PC-9 (cell line): ENCODE measurements around the gene MYOF. TPM values are rescaled to one million over a fixed set of nuclear protein-coding genes. Genes with fewer than 3 reads are reported as not detected.
A peak's percentile ranks its signal among the peaks of the same experiment; 100 is the strongest.

ENCODE experiments used
- BruUV-seq: library from RNA; stranded (reverse); fragments of 400-500 nt; replicated peaks from 2 replicates; lab custom pipeline; 2021; lab: Mats Ljungman, UMichigan
- CTCF ChIA-PET: fragments of 300-600 bp; sonication (Branson Sonifier 250); formaldehyde crosslinking; loops from one replicate; lab custom pipeline; 2022; ENCODE audit warnings: antibody characterized with exemption; lab: Charles Lee
- POLR2A ChIA-PET: fragments of 300-600 bp; sonication (Branson Sonifier 250); formaldehyde crosslinking; loops from one replicate; lab custom pipeline; 2022; ENCODE audit warnings: antibody characterized with exemption; ENCODE audit not compliant: unreplicated experiment; lab: Charles Lee
- DNase-seq, 2 experiments: peaks; one replicate each; pipeline versions ENCODE4 v3.0.0 to v3.0.0-alpha.2; 2015 to 2022; ENCODE audit warnings: mixed read lengths in 1 of 2
- H2AFZ ChIP-seq: fragments of 200-600 bp; sonication (generic); 2 replicates; pipeline ENCODE4 v1.8.1; 2017; ENCODE audit warnings: antibody characterized with exemption
- H3F3A ChIP-seq: fragments of 200-600 bp; sonication (generic); 2 replicates; pipeline ENCODE4 v1.8.1; 2017; ENCODE audit warnings: antibody characterized with exemption, mild to moderate bottlenecking, low read depth; ENCODE audit not compliant: insufficient read depth
- H3K27ac ChIP-seq: fragments of 200-600 bp; sonication (generic); 2 replicates; pipeline ENCODE4 v1.6.1; 2016; ENCODE audit warnings: mixed run types
- H3K27me3 ChIP-seq: fragments of 200-600 bp; sonication (generic); 2 replicates; pipeline ENCODE4 v1.6.1; 2016; ENCODE audit warnings: low read depth, mixed run types; ENCODE audit not compliant: insufficient read depth
- H3K36me3 ChIP-seq: fragments of 200-600 bp; sonication (generic); 2 replicates; pipeline ENCODE4 v1.6.1; 2016; ENCODE audit warnings: low read depth, mixed run types
- H3K4me1 ChIP-seq: fragments of 200-600 bp; sonication (generic); replicated peaks from 2 replicates; pipeline ENCODE4 v1.6.1; 2016; ENCODE audit warnings: mixed run types; ENCODE audit not compliant: insufficient read depth
- H3K4me2 ChIP-seq: fragments of 200-600 bp; sonication (generic); 2 replicates; pipeline ENCODE4 v1.6.1; 2017; ENCODE audit warnings: mixed run types
- H3K4me3 ChIP-seq: fragments of 200-600 bp; sonication (generic); 2 replicates; pipeline ENCODE4 v1.6.1; 2016; ENCODE audit warnings: mixed run types
- H3K79me2 ChIP-seq: fragments of 200-600 bp; sonication (generic); 2 replicates; pipeline ENCODE4 v1.6.1; 2017; ENCODE audit warnings: low read depth, mixed run types
- H3K9me2 ChIP-seq: fragments of 200-600 bp; sonication (generic); 2 replicates; pipeline ENCODE4 v1.8.1; 2017; ENCODE audit warnings: mild to moderate bottlenecking; ENCODE audit not compliant: insufficient read depth
- H3K9me3 ChIP-seq: fragments of 200-600 bp; sonication (generic); 2 replicates; pipeline ENCODE4 v1.8.1; 2016; ENCODE audit warnings: low read depth; ENCODE audit not compliant: insufficient read depth
- H4K20me1 ChIP-seq: fragments of 200-600 bp; sonication (generic); 2 replicates; pipeline ENCODE4 v1.8.1; 2017; ENCODE audit not compliant: insufficient read depth
- EZH2 ChIP-seq: fragments of 200-600 bp; sonication (generic); IDR thresholded peaks from 2 replicates; pipeline ENCODE4 v1.8.0; 2017; ENCODE audit warnings: antibody characterized with exemption, low read depth
- intact Hi-C: fragments of 100-400 bp; cut with micrococcal nuclease; formaldehyde crosslinking; loops from one replicate; pipeline ENCODE4 v1.10.0; 2022; ENCODE audit not compliant: unreplicated experiment
- total RNA-seq: library from RNA; stranded (reverse); gene quantifications from 2 replicates; pipeline ENCODE4 v1.2.3, GENCODE V29; 2021
- TF ChIP-seq, protein P1 (sequence below): fragments of 200-600 bp; sonication (generic); conservative IDR thresholded peaks from 2 replicates; pipeline ENCODE4 v1.6.1; 2017; ENCODE audit warnings: mixed run types, antibody characterized with exemption, mild to moderate bottlenecking, moderate library complexity

The MYOF gene
- total RNA-seq, 1 experiment from 2014 or later = 274 TPM

DNA sequence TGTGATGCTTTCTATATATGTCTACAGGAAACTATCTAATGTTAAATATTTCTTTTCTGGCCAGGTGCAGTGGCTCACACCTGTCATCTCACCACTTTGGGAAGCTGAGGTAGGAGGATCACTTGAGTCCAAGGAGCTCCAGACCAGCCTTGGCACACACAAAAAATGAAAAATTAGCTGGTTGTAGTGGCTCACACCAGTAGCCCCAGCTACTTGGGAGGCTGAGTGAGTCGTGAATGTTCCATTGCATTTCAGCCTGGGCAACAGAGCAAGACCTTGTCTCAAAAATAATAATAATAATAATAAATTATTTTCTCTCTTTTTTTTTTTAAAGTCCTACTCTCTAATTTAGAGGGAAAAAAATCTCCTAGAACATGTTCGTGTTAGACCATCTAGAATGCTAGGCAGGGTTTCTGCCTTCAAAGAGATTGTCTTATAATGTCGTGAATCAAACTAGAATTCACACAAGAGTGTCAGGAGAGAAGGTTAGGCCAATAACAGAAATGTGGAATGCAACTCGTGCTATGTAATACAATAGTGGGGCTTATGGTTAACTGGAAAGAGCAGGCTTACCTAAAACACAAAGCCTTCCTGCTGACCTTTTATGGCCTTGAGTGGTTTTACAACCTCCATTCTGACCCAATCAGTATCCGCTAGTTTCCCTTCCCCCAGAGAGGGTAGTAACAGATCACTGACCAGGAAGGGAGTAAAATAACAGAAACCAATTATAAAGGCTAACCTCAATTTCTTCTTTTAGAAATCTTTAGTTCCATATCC is 46.3 kb downstream of the MYOF start:
- H4K20me1 ChIP-seq = no peaks in the 10 kb centered on the region
- H3K36me3 ChIP-seq = no peaks in the 10 kb centered on the region
- ChIA-PET POLR2A (interaction anchor here (0.6 kb wide), 1 partner anchor 59 kb away, joined by 3 read pairs; no protein-coding TSS in a partner anchor), CTCF (no interaction called here)
- BruUV-seq = no TSS peak
- H3K4me3 ChIP-seq = peak overlapping the region; percentile 37; the same call in 1 of the 2 replicates
- H3K9me2 ChIP-seq = no peaks in the 10 kb centered on the region
- H2AFZ ChIP-seq = no peak overlapping the region
- TF ChIP-seq, protein P1, sequence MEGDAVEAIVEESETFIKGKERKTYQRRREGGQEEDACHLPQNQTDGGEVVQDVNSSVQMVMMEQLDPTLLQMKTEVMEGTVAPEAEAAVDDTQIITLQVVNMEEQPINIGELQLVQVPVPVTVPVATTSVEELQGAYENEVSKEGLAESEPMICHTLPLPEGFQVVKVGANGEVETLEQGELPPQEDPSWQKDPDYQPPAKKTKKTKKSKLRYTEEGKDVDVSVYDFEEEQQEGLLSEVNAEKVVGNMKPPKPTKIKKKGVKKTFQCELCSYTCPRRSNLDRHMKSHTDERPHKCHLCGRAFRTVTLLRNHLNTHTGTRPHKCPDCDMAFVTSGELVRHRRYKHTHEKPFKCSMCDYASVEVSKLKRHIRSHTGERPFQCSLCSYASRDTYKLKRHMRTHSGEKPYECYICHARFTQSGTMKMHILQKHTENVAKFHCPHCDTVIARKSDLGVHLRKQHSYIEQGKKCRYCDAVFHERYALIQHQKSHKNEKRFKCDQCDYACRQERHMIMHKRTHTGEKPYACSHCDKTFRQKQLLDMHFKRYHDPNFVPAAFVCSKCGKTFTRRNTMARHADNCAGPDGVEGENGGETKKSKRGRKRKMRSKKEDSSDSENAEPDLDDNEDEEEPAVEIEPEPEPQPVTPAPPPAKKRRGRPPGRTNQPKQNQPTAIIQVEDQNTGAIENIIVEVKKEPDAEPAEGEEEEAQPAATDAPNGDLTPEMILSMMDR = no peak
- no peak for TF ChIP-seq EZH2
- peak overlapping the region; percentile 83 for H3K4me2 ChIP-seq
- H3K9me3 ChIP-seq = no peaks in the 10 kb centered on the region
- no peaks in the 10 kb centered on the region for H3K27me3 ChIP-seq
- peak overlapping the region; percentile 99 for H3K27ac ChIP-seq
- peaks cover 38% of the 10 kb centered on the region for H3K79me2 ChIP-seq
- intact Hi-C loops = loop anchor here (2.0 kb wide), 1 partner anchor 23 kb away; no protein-coding TSS in a partner anchor
- peaks cover 61% of the 10 kb centered on the region for H3K4me1 ChIP-seq
- H3F3A ChIP-seq = peaks cover 51% of the 10 kb centered on the region
- peak in 1 of 2 experiments; percentile 55 for DNase-seq

DNA sequence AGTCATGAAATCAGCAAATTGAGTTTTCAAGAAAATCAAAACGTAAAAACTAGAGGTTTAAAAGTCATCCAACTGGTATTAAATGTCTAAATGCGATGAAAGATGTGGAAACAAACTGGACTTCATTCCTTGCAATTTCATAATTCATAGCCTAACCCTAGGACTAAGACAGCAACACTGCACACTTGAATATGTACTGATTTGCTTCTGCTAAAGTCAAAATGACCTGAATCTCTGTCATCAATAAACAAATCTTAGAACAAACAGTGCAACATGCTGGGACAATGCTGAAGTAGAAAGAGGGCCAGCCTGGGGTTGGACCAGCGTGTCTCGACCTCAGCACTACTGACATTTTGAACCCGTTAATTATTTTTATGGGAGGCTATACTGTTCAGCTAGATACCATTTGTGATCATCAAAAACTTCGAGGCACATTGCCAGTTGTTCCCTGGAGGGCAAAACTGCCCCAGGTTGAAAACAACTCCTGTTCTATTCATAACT is 47.1 kb downstream of the MYOF start:
- no peak overlapping the region for H2AFZ ChIP-seq
- H3K79me2 ChIP-seq = peaks cover 33% of the 10 kb centered on the region
- no peak overlapping the region for H3K4me3 ChIP-seq
- H3K27me3 ChIP-seq = no peaks in the 10 kb centered on the region
- peaks cover 45% of the 10 kb centered on the region for H3F3A ChIP-seq
- H3K36me3 ChIP-seq = no peaks in the 10 kb centered on the region
- no TSS peak for BruUV-seq
- no peaks in the 10 kb centered on the region for H3K9me2 ChIP-seq
- H4K20me1 ChIP-seq = no peaks in the 10 kb centered on the region
- H3K9me3 ChIP-seq = no peaks in the 10 kb centered on the region
- H3K4me2 ChIP-seq = peak overlapping the region; percentile 34
- peak overlapping the region; percentile 99 for H3K27ac ChIP-seq
- ChIA-PET POLR2A (interaction anchor here (0.6 kb wide), 1 partner anchor 58 kb away, joined by 3 read pairs; no protein-coding TSS in a partner anchor), CTCF (no interaction called here)
- intact Hi-C loops = no loop called here
- H3K4me1 ChIP-seq = peaks cover 54% of the 10 kb centered on the region
- no peak for DNase-seq
- no peak for TF ChIP-seq EZH2
- TF ChIP-seq, protein P1 = no peak

DNA sequence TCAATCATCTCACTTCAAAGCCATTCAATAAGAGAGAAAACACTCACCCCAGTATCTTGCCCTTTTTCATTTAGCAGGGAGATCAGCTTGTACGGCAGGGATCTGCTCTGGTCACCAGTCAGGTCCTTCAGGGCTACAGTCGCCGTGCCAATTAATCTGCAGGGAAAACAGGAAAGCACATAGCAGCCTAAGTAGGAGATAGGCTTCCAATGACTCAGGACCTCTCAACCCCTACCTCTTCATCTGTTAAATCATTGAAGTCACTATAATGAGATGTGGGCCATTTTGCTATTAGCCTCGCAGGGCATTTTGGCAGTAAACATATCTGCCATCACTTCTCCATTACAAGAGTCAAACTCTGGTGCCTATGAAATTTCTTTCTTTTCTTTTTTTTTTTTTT is 50.8 kb downstream of the MYOF start:
- Histone ChIP-seq H3K4me2 (no peak overlapping the region), H3K36me3 (no peaks in the 10 kb centered on the region), H3K4me1 (peaks cover 22% of the 10 kb centered on the region), H3K9me2 (no peaks in the 10 kb centered on the region), H3K9me3 (no peaks in the 10 kb centered on the region), H4K20me1 (no peaks in the 10 kb centered on the region), H3K79me2 (peaks cover 32% of the 10 kb centered on the region), H2AFZ (no peak overlapping the region), H3K4me3 (no peak overlapping the region), H3F3A (peaks cover 16% of the 10 kb centered on the region), H3K27ac (no peak overlapping the region), H3K27me3 (no peaks in the 10 kb centered on the region)
- BruUV-seq = no TSS peak
- POLR2A ChIA-PET = no interaction called here
- DNase-seq = no peak
- CTCF ChIA-PET = interaction anchor here (0.6 kb wide), 1 partner anchor 50 kb away, joined by 3 read pairs; the partner anchor contains the start of gene MYOF
- intact Hi-C loops = no loop called here
- TF ChIP-seq, protein P1 = no peak
- TF ChIP-seq EZH2 = no peak
